Measurements from ENCODE around the gene ATP8A1.
"Not testable (repeated sequence)": the region's sequence is repeated elsewhere in the genome, so short reads cannot be mapped to it uniquely, and the experiment has no call there.

The ATP8A1 gene

DNA sequence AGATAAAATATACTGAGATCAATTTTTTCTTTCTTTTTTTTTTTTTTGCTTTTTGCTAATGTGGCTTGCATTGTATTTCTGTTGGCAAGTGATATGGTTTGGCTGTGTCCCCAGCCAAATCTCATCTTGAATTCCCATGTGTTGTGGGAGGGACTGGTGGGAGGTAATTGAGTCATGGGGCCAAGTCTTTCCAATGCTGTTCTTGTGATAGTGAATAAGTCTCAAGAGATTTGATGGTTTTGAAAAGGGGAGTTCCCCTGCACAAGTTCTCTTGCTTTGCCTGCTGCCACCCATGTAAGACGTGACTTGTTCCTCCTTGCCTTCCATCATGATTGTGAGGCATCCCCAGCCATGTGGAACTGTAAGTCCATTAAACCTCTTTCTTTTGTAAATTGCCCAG is 195.7 kb downstream of the ATP8A1 start:
- not testable (repeated sequence) for FAIRE-seq

DNA sequence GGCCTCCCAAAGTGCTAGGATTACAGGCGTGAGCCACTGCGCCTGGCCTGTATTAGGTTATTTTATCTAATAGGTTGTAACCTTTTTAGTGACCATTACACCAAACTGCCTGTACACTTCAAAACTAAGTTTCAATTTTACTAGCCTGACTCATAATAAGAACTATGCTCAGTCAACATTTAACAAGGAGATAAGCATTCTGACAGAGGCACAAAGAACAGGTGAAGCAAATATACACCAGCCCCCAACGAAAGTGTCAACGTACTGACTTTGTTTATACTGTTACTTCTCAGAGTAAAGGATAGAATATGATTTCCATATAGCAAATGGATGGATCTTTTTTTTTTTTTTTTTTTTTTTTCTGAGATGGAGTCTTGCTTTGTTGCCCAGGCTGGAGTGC is 196.9 kb downstream of the ATP8A1 start:
- no peak for FAIRE-seq

DNA sequence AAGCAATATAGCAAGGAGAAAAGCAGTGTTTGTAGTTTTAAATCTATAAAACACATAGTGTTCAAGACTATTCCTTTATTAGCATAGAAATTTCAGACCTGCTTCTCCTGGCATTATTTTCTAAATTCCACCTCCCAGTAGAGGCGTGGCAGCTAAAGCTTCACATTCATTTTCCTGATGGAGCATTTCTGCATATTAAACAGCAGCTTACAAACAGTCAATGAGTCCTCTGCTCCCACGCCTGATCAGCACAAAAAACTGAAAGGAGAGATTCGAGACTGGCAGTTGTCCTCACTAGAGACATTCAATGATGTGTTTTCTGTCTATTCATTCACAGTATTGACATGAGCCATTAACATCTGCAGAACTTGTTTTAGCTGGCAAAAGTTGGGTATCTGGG is 198.2 kb downstream of the ATP8A1 start:
- no peak for FAIRE-seq

DNA sequence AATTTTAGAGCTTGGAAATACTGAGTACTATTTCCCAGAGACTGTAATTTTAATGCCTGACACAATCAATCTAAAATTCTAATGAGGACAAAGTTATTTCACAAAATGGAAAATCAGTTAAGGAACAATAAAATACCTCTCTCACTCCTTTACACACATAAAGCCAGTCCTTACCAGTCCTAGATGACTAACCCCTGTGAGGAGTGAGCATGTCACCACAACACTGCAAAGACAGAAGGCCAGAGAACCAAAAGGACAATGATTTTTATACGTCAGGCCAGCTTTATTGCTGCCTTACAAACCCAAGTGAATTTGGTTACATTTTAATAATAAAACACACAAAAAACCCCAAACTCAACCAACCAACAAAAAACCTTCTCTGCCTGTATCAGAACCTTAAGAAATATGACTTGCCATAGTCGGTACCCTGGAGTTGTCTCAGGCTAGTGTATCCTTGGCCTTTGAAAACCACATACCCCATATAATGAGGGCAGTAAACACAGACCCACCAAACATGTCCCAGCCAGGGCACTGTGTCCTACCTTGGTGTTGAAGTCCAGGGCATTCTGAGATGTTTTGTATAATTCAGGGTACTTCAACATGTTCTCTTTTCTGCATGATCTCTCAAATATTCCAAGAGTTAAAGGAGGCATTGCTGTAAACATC is 202.0 kb downstream of the ATP8A1 start:
- FAIRE-seq, result no peak

DNA sequence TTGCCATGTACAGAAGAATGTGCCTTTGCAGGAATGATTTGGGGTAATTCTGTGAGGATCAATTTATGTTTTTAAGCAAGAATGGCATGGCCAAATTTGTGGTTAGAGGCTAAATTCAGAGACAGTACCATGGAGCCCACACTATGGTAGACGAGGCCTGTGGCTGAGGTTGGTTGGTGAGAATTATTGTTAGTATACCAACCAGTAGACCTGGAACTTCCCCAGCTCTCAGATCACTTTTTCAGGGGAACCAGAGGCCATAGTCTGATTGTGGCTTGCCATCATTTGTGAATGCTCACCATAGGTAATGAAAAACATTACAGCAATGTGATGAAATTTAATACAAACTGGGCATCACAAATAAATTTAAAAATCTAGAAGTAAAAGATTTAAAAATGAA is 203.3 kb downstream of the ATP8A1 start:
- FAIRE-seq, result no peak

DNA sequence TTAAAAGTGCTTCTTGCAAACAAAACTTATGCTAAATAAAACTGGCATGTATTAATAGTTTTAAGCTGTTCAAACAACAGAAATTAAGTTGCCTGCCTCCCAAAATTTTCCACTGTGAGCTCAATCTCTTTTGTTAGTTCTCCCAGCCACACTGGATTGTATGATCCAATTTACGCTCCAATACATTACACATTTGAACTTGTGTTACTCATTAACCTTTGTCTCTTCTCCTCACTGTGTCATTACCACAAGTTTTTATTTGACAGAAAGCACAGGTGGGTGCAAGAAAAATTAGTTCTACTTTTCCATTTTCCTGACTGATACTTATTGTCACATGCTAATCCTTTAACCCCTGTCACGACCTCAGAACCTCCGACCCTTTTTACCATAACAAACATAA is 204.1 kb downstream of the ATP8A1 start:
- no peak for FAIRE-seq

DNA sequence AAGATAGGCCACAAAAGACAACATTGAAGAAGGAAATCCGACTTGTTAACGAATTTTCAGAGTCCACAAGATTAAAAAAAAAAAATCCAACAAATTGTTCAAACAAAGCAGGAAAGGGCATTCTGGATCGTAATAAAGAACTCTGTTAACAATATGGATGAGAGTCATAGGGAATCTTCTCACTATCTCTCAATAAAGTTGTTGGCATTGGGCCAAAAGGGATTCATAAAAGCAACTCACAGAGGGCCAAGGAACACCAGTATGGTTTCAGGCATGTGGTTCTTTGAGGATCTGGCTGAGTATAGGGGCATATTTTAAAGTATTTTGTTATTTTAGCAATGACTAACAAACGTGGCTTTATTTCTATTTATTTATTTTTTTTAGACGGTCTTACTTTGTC is 210.1 kb downstream of the ATP8A1 start:
- no peak for FAIRE-seq

DNA sequence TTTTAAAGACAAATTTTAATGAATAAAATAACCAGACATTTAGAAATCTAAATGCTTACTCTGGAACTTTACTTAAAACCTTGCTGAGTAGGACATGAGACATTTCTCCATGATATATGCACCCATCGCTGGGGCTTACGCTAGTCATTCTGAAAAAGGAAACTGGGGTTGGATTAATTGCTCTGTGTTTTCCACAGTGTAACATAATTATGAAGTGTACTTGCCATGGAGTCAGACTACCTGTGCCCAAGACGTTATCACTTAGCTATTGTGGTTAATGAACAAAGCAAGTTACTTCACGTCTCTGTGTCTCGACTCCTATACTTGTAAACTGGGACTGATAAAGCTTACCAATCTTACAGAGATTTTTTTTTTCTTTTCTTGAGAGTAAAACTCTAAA is 211.9 kb downstream of the ATP8A1 start:
- FAIRE-seq, result no peak

DNA sequence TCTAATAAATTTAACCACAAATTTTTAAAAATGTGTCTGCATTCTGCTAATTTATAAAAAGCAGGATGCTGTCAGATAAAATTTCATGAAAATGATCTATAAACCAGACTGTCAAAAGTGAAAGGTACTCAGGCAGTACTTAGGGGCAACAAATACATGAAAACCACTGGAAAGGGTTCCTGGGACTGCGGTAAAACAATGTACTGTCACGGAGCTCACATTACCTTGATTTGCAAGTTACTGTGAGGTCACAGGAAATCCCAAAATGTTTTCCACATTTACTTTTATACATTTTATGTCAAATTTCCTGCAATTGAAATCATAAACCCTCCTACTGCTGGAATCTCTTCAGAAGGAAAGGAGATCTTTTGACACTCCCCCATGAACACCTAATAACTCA is 214.3 kb downstream of the ATP8A1 start:
- FAIRE-seq, result no peak

DNA sequence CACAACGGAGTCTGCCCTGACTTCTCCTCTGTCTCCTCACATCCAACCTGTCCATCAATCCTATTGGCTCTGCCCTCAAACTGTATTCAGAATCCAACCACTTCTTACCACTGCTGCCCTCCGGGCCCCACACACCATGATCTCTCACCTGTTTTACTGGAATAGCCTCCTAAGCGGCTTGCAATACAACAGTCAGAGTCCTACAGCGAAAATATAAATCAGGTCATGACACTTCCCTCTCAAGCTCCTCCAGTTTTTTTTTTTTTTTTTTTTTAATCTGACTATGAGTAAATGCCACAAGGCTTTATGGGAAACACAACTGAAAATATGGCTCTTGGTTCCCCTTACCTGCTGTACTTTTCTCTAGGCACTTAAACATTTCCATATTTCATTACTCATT is 216.8 kb downstream of the ATP8A1 start:
- no peak for FAIRE-seq

DNA sequence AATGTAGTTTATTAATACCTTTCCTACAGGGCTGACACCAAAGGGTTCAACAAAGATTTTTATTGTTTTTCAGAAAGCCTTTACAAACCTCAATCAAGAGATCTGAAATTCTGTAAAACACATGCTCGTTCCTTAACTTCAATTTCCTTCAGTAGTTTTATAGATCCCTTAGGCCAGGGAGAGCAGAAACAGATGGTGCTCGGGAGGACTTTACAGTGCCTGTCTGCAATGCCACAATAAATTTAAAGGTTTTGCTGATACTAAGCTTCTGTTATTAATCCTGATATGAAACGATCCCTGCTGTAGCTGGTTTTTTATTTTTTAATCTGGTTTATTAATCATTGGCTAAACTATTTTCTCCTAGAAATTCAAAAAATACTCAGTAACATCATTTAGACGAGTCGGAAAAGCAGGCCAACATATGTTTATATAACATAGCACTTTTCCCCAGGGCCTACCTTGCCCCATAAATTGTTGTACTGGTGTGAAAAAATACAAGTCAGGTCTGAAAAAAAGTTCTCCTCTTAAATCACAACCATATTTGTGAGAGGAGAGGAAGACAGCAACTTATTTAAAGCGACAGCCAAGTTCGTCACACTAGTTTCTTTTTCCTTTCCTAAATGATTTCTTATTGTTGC is 219.9 kb downstream of the ATP8A1 start:
- no peak for FAIRE-seq

DNA sequence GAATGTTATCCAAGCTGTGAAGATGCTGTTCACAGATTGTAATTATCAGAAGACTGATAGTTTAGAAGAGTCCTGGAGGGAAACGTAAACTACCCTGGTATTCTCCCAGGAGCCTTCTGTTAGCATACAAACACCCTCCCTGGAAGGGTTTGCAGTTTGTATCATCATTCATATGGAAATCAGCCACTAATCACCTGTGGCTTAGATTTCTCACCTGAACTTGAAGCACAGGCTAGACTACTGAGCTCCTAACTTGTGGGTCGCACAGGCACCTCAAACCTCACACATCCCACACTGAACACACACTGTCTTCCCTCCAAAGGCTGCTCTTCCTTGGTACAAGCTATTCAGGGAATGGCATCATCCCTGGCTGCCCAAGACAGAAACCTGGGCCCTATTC is 228.9 kb downstream of the ATP8A1 start:
- FAIRE-seq, result no peak

DNA sequence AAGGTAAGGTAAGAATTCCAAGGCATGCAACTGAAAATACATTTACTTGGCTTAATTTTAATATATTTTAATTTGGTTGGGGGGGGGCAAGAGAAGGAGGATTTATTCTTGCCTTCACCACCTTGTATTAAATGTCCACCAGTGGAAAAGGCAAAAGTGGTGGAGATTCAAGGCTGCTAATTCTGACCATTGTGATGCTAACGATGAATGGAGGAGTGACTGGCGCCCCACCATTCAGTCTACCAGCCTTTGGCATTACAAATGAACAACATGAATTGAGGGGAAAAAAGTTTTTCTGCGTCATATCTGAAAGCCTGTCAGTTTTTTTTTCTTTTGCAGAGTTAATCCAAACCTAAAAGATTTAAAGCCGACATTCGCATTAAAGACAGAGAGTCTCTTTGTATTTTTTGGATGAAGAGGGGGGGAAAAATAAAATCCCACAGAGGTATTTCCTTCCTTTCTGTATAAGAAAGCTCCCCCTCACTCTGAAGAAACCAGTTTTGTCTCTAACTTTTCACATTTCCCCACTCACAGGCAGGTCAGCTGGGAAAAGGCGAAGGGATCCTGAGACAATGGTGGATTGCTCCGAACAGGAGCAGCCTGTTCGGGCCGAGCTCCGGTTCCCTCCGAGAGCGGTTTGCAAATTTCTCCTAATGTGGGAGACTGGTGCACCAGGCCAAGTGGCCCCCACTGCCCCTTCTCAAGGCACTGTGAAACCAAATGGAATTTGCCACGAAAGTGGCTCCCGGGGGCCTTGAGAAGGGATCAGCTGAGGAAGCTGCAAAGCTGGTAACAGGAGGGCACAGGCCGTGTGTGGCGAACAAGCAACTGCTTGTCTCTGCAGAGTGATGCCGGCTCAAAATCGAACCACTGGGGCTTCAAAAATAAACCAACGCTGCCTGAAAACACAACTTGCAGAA is 231.5 kb downstream of the ATP8A1 start:
- FAIRE-seq, result no peak

DNA sequence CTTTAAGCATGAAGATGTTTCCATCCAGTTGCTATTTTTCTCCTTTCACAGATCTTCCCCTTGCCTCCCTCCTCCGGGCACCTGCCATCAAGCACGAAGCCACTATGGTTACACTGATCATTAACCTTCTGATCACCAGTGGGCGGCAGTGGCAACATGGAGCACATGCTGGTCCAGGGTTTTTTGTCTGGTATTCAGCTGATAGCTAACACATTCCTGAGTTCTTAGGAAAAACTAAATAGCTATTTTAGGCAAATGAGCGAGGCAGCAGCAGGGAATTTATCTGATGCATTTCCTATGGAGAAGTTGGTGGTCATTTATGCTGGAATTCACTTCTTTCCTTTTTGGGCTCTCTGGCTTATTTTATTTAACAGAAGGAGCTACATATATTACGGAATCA is 236.8 kb downstream of the ATP8A1 start:
- no peak for FAIRE-seq

DNA sequence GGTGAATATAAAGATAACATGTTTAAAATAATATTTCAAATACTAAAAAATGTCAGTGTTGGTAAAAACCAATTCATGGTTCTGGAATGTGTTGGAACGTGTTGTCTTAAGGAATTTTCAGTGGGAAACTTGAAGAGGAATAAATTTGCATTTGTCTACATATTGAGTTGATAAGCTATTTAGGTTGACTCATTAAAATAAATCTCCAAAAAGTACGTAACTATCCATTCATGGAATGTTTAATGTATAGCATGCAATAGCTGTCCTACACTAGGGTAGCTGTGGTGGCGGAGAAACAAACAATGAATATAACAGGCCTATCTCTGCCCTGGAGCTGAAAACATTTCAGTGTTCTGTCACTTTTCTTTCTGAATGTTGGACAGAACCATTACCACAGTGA is 239.4 kb downstream of the ATP8A1 start:
- FAIRE-seq, result no peak

DNA sequence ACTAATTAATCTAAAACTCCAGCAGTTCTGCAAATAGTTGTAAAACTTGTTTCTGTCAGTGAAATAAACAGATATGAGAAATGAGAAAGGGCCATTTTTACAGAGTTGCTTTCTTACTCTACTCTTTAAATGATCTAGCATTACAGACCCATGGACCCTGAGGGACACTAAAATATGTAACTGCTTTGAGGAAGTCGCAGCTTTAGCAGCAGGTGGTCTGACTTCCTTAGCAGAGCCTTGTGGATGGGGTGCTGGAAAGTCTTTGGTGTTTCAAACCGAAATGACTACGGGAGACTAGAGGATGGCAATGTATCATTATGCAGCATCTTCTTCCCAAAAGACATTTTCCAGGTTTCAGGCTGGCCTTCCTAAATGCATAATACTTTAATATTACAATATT is 240.9 kb downstream of the ATP8A1 start:
- FAIRE-seq, result no peak

DNA sequence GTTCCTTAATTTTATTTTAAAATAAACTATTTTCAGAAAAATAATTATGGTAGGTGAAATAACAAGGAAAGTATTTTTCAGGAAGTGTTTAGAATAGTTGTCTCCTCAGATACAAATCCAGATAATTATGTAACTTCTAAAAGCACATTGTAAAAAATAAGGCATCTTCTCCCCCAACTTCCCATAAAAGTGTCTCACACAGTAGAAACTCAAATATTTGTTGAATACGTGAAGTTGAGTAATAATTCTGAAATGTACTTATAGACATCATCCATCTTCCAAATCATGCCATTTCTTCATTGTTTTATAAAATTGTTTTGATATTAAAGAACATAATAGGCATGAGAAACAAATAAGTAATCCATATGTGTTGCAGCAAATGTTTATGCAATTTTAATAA is 241.6 kb downstream of the ATP8A1 start:
- no peak for FAIRE-seq

DNA sequence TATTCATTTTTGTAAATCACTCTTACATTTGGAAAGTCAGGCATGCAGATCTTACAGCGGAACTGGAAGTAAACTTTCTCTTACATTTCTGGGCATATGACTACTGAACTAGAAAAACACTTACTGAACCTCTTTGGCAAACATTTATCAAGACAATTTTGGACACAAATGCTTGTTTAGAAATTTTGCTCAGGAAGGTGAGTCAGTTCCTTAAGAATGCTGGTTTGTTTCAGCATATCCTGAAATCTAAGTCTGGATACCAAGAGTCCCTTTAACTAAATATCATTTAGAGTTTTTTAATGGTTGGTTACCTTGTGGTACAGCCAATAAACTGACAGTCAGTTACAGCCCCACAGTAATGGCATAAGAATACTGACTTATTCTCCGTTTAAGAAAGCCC is 244.7 kb downstream of the ATP8A1 start:
- no peak for FAIRE-seq

DNA sequence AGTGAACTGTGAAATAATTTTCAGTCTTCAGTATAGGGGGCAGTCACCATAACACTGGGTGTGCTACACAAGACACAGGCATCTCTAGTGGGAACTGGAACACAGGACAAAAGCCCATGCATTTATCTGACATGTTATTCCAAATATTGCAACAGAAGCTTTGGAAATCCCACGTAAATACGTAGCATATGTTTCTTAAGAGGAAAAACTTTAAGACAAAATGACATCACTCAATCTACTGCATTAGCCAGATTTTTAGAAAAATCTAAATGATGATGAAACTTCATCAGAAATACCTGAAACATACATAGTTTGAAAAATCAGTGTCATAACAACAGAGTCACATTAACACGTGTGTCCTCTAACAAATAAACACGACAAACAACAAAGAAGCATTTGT is 245.1 kb downstream of the ATP8A1 start:
- no peak for FAIRE-seq

DNA sequence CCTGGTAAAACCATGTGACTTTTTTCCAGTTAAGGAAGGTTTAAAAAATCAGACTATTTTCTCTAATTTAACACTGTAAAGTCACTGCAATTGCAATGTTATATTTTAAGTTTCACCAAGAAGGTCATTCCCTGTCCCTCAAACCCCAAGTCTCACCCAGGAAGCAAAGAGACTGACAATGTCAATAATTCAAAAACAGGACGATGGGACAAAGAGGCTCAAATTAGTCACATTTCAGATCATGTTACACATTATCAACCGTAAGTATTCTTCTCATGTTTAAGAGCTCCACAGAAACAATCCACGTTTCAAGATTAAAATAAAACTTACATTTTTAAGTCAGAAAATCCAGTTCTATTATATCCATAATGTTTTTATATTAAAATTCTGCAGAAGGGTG is 246.5 kb downstream of the ATP8A1 start:
- FAIRE-seq, result no peak

DNA sequence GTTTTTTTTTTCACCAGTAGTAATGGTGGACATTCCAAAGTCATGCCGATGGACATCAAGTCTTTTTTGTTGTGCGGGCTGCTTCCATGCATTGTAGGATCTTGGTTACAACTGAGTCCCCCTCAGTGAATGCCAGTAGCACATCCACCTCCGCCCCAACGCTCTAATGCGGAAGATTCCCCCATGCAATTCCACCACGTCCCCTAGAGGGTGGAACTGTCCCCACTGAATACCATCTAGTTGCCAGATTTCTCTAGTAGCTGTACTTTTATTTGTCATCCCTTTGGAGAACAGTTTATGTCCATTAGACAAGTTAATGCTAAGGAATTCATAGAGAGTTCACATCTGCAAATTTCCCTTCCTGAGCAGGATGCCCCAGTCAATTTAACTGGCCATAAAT is 252.9 kb downstream of the ATP8A1 start:
- no peak for FAIRE-seq

DNA sequence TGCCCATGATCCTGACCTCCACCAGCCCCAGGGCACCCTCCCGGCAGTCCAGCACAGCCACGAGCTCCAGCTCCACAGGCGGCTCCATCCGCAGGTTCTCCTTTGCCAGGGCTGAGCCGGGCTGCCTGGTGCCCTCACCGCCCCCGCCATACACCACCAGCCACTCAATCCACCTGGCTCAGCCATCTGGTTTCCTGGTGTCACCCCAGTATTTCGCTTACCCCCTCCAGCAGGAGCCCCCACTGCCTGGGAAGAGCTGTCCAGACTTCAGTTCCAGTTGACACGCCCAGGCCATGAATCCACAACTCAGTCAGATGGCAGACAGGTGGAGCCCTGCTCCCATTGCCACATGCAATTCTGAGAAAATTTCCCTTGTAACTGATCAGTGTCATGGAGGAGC is 255.7 kb downstream of the ATP8A1 start:
- no peak for FAIRE-seq

DNA sequence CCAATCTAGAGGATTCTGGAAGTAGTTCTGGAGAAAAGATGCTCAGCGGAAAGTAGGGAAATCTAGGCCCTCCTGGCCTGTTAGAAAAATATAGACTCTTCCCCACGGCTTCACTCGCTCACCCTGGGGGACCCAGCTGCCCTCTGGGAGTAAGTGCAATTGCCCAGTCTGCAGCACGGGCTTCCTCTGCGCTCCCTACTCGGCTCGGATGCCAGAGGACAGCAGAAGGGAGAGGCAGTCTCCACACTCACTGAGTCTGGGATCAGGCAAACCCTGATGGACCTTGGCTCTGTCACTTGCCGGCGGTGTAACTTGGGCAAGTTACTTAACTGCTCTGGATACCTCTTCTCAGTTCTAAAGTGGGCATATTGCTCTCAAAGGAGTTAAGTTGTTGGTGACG is 257.5 kb downstream of the ATP8A1 start:
- no peak for FAIRE-seq

DNA sequence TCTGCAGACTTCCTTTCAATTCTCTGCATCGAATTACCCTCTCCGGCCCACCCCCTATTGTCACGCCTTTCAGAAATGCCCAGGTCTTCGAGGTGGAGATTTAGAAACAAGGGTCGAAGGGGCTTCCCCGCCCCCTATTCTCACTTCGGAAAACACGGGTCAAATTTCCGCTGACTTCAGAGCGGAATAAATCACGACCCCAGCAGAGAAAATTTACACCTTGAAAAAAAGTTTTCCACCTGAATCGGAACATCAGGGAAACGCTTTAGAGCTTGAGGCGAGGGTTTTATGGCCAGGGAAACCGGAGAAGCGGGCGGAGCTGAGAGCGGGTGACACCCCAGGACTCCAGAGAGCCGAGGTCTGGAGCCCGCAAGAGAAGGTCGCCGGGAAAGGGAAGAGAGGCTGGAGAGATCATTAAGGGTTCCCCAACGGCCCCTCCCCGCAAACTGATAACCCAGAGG is 258.0 kb downstream of the ATP8A1 start:
- FAIRE-seq, result no peak
